Activated naive CD8-positive, alpha-beta T cell treated with anti-CD3 and anti-CD28 coated beads, Interleukin-2, amount 50 U/mL, for 16 hours (primary cell): ENCODE data around the gene CBX8.

ENCODE experiments used
- DNase-seq: peaks from one replicate; pipeline ENCODE4 v3.0.0-alpha.2; 2020; ENCODE audit warnings: low read depth, low spot score

The CBX8 gene

DNA sequence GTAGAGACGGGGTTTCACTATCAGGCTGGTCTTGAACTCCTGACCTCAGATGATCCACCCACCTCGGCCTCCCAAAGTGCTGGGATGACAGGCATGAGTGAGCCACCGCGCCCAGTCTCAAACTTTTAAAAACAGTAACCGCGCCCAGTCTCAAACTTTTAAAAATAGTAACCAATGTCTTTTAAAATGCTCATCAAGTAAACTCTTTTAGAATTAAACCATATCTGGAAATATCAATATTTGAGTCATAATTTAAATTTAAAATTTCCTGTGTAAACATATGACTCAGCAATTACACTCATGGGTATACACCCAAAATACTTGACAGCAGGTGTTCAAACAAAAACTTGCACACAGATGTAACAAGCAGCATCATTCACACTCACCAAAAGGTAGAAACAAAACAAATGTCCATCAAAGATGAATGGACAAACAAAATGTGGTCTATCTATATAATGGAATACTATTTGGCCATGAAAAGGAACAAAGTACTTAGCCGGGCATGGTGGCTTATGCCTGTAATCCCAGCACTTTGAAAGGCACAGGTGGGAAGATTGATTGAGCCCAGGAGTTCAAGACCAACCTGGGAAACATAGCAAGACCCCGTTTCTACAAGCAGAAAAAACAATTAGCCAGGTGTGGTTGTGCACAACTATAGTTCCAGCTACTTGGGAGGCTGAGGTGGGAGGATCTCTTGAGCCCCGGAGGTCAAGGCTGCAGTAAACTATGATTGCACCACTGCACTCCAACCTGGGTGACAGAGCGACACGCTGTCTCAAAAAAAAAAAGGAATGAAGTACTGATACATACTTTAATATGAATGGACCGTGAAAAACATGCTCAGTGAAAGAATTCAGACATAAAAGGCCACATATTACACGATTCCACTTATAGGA is 46.0 kb downstream of the CBX8 start:
- no peak for DNase-seq

DNA sequence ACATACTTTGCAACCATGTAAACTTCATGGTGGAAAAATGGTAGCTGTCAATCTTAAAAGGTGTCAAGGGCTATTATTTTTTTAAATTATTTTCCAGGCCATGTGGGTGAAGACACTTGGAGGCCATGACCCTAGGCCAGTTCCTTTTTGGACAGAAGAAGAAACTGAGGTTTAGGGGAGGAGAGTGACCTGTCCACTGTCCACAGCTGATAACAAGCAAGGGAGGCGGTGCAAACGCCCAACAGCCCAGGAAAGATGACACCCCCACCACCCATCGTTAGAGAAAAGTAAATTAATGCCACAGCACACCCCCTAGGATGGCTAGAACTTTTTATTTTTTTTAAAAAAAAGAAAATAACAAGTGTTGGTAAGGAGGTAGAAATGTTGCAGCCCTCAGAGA is 46.9 kb downstream of the CBX8 start:
- DNase-seq: no peak

DNA sequence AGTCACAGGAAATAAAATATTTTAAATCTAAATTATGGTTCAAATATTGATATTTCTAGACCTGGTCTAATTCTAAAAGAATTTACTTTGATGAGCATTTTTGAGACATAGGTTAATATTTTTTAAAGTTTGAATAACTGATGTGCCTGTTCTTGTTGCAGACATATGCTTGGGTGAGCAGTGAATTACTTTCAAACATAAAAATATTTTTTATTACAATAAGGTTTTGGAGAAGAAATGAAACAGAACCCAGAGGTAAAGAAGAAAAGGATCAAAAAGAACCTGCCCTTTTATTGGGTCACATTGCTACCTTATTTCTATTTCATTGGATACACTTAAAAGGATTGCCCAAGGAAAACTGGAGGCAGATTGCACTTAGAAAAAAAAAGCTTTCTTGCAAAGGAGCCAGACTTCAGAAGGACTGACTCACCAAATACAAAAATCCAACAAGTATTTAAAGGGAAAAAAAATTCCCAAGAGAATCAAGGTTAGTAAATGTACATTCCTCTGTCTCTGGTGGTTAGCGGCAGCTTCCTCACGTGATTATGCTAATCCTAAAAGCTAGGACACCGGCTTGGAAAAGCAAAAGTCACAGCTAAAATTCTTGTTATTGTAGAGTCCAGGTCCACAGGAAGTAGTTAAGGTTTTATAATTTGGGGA is 47.6 kb downstream of the CBX8 start:
- DNase-seq: no peak

DNA sequence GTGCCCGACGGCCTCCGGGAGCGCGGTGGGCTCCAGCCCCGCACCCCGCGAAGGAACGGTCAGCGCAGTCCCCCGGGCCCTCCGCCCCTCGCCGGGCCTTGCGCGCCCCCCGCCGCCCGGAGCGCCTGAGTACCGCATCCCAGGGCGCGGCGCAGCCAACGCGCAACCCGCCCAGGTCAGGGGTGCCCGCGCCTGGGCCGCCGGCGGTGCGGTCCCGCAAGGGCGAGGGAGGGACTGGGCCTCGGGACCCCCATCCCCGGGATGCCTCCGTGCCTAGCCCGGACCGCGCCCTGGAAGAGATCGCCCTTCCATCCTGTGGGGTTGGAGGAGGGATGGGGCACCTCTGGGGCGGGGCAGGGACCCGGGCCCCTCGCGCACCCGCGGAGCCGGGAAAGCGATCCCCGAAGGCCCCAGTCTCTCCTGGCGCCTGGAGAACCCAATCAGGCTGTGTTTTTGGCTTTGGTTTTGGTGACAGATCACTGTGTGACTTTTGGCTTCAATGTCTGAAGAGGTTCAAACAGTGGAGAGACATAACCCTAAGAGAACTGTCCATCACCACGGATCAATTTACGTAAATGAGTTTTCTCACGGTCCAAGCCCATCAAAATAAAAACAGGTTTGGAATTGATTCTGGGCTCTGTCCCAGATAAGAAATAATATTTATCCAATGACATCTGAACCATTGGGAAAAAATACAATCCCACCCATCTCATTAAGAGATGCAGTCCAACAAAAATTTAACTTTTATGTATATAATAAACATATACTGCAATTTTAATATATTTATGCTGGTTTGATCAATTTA is 48.4 kb downstream of the CBX8 start:
- no peak for DNase-seq

DNA sequence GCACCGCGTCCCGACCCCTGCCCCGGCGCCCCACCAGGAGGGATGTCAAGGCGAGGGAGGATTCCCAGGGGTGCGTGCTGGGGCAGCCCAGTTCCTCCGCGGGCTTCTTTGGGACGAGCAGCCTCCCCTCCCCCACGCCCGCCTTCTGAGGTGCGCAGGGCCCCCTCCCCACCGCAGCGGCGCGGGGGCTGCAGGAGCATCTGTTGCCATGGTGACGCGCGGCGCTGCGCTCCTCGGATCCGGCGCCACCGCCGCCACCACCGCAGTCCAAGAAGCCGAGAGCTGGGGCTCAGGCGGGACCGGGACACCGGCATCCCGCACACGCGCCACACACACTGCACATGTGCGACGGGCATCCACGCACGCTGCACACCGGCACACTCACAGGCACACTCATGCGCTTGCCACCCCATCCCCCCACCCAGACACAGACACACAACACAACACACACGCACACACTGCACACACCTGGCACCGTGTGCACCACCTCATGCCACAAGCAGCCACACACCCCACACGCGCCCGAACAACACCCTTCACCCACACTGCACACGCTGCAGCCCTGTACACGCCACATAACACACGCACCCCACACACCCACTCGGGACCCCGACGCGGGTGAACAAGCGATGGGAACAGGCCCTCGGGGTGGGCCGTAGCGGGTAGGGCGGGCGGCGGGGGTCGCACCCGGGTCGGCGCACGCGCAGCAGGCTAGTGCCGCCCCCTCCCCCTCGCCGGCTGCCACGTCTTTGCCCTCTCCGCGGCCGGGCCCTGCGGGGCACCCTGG is 49.2 kb downstream of the CBX8 start:
- no peak for DNase-seq

DNA sequence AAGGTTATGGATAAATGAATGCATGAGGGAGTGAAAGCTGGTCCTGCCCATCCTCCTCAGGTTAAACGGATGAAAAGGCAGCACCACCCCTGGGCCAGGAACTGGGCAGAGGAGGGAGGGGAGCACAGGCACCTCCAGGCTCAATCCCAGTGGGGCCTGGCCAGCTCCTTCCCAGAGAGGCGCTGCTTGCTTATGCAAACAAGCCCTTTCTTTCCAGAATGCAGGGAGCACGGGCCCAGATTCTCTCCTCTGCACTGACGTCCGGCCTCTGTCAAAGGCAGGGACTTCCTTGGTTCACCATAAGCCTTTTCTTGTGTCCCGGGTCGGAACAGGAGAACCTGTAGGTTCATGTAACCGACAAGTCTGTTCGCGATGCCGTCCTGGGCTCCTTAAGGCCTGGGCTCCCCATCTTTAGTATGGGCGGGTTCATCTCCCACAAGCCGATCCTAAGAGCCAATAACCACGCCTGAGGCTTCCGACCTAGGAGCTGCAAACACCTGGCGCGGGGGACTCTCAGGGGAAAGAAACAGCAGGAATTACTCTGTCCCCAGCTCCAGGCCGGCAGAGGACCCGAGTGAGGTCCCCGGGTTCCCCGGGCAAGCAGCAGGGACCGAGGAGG is 49.9 kb downstream of the CBX8 start:
- DNase-seq: no peak

DNA sequence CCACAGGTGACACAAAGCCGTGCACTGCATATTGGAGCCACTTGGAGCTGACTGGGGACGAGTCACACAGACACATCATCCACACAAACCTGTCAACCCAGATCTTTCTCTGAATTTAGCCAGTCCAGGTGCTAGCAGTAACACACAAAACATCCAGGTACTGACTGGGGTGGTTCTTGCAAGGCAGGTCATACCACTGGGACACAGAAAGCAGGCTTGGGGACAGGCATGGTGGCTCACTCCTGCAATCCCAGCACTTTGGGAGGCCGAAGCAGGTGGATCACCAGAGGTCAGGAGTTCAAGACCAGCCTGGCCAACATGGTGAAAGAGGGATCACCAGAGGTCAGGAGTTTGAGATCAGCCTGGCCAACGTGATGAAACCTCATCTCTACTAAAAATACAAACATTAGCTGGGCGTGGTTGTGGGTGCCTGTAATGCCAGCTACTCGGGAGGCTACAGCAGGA is 51.2 kb downstream of the CBX8 start:
- DNase-seq: no peak

DNA sequence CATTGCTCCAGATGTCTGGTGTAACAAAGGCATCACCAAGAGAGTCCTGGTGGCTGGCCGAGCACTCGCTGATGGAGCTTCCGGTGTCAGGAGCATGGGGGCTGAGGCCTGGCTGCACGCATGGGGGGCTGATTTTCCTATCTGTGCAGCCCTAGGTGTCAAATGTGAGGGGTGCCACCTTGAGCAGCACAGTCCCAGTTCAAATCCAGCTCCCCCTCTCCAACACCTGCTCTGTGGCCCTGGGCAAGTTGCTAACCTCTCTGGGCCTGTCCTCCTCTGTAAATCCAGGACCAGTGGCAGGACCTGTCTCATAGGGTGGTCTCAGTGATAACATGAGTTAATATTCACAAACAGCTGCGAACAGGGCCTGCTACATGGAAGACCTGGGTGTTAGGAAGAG is 53.3 kb downstream of the CBX8 start:
- no peak for DNase-seq

DNA sequence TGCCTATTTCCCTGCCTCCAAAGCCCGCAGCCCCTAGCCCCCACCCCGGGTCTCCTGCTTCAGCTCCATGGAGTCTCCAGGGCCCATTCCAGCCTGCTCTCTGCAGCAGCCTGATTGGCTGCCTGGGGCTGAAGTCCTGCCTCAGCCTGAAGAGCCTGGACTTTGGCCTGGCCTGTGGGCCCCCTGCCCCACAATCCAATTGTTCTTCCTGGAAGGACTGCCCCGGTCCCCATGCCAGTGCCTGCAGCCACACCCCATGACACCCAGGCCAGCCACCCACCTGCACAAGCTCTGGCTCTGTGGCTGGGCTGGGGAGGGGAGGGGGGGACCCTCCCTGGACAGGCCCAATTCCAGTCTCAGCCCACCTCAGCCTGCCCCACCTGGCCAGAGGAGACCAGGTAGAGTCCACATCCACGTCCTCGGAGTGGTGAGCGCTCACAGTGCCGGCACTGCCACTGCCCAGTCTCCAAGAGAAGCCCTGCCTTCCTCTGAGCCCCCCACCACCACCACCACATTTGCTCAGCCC is 53.9 kb downstream of the CBX8 start:
- no peak for DNase-seq

DNA sequence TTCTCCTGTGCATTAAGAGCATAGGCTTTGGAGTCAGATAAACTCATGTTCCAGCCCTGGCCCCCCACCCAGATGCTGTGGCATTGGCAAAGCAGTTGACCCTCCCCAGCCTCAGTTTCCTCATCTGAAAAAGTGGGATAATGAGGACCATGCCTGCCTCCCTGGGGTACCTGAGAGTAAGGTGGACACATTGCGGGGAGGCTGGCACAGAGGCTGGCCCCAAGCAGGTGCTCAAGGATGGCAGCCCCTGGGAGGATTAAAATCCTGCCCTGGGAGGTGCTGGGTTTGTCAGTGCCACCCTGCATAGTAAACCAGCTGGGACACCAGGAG is 54.3 kb downstream of the CBX8 start:
- no peak for DNase-seq
